Chondrocyte (in vitro differentiated cells): ENCODE measurements around the gene SPAG9. TPM values are rescaled to one million over a fixed set of nuclear protein-coding genes. Genes with fewer than 3 reads are reported as not detected.
"Not testable (repeated sequence)": the region's sequence is repeated elsewhere in the genome, so short reads cannot be mapped to it uniquely, and the experiment has no call there.

Experiments used
- DNase-seq: peaks from one replicate; pipeline ENCODE4 v3.0.0; 2021; ENCODE audit warnings: mixed read lengths, low spot score
- H3K27ac Mint-ChIP-seq: one replicate; pipeline ENCODE4 v1.8.0; 2021; ENCODE audit warnings: mild to moderate bottlenecking, moderate library complexity, mixed read lengths; ENCODE audit not compliant: unreplicated experiment
- H3K27me3 Mint-ChIP-seq: 2 replicates; pipeline ENCODE4 v1.8.0; 2021; ENCODE audit warnings: low read depth, mixed read lengths
- H3K36me3 Mint-ChIP-seq: 2 replicates; pipeline ENCODE4 v1.8.0; 2021; ENCODE audit warnings: low read depth, mixed read lengths
- H3K4me1 Mint-ChIP-seq: 2 replicates; pipeline ENCODE4 v1.8.0; 2021; ENCODE audit warnings: low read depth, mild to moderate bottlenecking, mixed read lengths
- H3K4me3 Mint-ChIP-seq: one replicate; pipeline ENCODE4 v1.8.0; 2021; ENCODE audit warnings: mild to moderate bottlenecking, moderate library complexity, mixed read lengths; ENCODE audit not compliant: unreplicated experiment
- H3K9me3 Mint-ChIP-seq: 2 replicates; pipeline ENCODE4 v1.8.0; 2021; ENCODE audit warnings: low read depth, mixed read lengths
- CTCF ChIP-seq: fragments of 200-600 bp; sonication (generic); IDR thresholded peaks from 2 replicates; pipeline ENCODE4 v1.5.0; 2021; ENCODE audit warnings: antibody characterized with exemption, mild to moderate bottlenecking, moderate library complexity
- total RNA-seq: library from RNA; stranded (reverse); gene quantifications from 3 replicates; pipeline ENCODE4 v1.2.1, GENCODE V29; 2021

Gene SPAG9
- total RNA-seq, 1 donor from 2014 or later: 92.7 TPM

GRCh38 chr17:50944902-50945720 is 175.6 kb downstream of the SPAG9 start:
- no peak for TF ChIP-seq CTCF
- H3K36me3 Mint-ChIP-seq: no peaks in the 10 kb centered on the region
- no peaks in the 10 kb centered on the region for H3K9me3 Mint-ChIP-seq
- no peak overlapping the region for H3K27ac Mint-ChIP-seq
- no peaks in the 10 kb centered on the region for H3K27me3 Mint-ChIP-seq
- H3K4me3 Mint-ChIP-seq: no peak overlapping the region
- peaks cover 28% of the 10 kb centered on the region for H3K4me1 Mint-ChIP-seq
- peak; percentile 61 for DNase-seq

GRCh38 chr17:50944054-50944901 is 176.4 kb downstream of the SPAG9 start:
- Mint-ChIP-seq H3K9me3 (no peaks in the 10 kb centered on the region), H3K4me1 (peaks cover 22% of the 10 kb centered on the region), H3K27me3 (peaks cover under 1% of the 10 kb centered on the region), H3K4me3 (peak overlapping the region; percentile 28), H3K27ac (no peak overlapping the region), H3K36me3 (no peaks in the 10 kb centered on the region)
- DNase-seq: peak; percentile 81
- TF ChIP-seq CTCF: no peak

GRCh38 chr17:50943575-50943933 is 177.1 kb downstream of the SPAG9 start:
- no peak for TF ChIP-seq CTCF
- H3K9me3 Mint-ChIP-seq: no peaks in the 10 kb centered on the region
- peak; percentile 59 for DNase-seq
- no peak overlapping the region for H3K4me3 Mint-ChIP-seq
- H3K27ac Mint-ChIP-seq: no peak overlapping the region
- peaks cover 2% of the 10 kb centered on the region for H3K27me3 Mint-ChIP-seq
- peaks cover 17% of the 10 kb centered on the region for H3K4me1 Mint-ChIP-seq
- H3K36me3 Mint-ChIP-seq: no peaks in the 10 kb centered on the region

- DNase-seq, H3K27ac Mint-ChIP-seq, H3K36me3 Mint-ChIP-seq, H3K4me1 Mint-ChIP-seq, H3K9me3 Mint-ChIP-seq, H3K4me3 Mint-ChIP-seq, H3K27me3 Mint-ChIP-seq: not testable (repeated sequence)
Measured at GRCh38 chr17:50941676-50942048, 179.0 kb downstream of the SPAG9 start.

GRCh38 chr17:50939795-50940684 is 180.6 kb downstream of the SPAG9 start:
- Mint-ChIP-seq H3K36me3 (no peaks in the 10 kb centered on the region), H3K9me3 (no peaks in the 10 kb centered on the region), H3K27me3 (peaks cover 2% of the 10 kb centered on the region), H3K27ac (no peak overlapping the region), H3K4me3 (no peak overlapping the region), H3K4me1 (peaks cover 5% of the 10 kb centered on the region)
- DNase-seq: peak; percentile 83
- no peak for TF ChIP-seq CTCF
